ENCODE data around the gene MRPS27.

DNA sequence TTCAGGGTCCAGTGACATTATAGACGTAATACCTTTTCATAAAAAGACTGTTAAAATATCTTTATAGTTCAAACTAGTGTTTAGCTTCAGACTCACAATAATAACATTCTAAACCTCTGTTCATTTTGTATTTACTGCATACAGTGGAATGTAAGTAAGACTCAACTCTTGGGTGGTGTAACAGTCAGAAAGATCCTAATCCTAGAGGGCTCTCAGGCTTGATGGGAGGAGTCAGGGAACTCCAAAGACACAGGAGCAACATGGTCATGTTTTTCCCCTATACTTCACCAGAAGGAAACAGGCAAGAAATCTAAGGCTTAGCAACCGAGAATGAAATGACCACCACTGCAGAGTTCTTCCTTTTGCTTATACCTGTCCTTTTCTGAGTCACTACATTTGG, 82.6 kb downstream of the MRPS27 start:
- no peak for TF ChIP-seq CTCF (IDR thresholded peaks at IDR 0.05; ENCODE audit: insufficient read depth, low read length)
- TF ChIP-seq POLR2AphosphoS5 (IDR thresholded peaks at IDR 0.05; ENCODE audit: low read depth) = no peak
